ENCODE data around the gene ANKS4B. TPM values are rescaled to one million over a fixed set of nuclear protein-coding genes. Genes with fewer than 3 reads are reported as not detected.

The ANKS4B gene
- total RNA-seq, 1 donor from 2014 or later, result not detected

DNA sequence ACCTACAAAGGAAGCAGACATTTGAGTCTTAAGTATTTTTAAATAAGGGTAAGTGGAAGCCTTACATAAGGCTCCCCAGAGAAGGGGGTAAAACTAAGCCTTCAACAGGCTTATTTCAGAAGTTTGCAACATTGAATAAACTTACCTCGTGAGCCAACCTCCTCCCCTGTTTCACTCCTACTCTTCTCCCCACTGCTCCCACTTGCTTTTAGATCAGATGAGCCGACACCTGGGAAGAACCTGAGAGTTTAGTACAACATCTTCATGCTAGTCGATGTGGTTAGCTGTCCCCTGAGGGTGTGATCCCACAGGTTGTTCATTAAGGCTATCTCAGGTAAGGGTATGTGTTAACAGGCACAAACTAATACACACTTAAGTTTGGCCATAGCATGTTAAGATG is 35.9 kb upstream of the ANKS4B start:
- Histone ChIP-seq H3K79me2 (ENCODE audit: insufficient read depth, low read length) (no peaks in the 10 kb centered on the region), H3K4me3 (ENCODE audit: insufficient read depth, low read depth, low read length) (no peak overlapping the region), H3K27me3 (ENCODE audit: insufficient read depth, low read length) (peaks cover 32% of the 10 kb centered on the region), H4K20me1 (ENCODE audit: insufficient read depth, low read length) (no peaks in the 10 kb centered on the region), H3K4me2 (ENCODE audit: low read length) (no peak overlapping the region), H3K36me3 (ENCODE audit: insufficient read depth, low read length) (no peaks in the 10 kb centered on the region), H3K9ac (ENCODE audit: low read length) (no peak overlapping the region), H3K9me3 (ENCODE audit: insufficient read depth, low read depth, low read length) (no peaks in the 10 kb centered on the region), H3K4me1 (ENCODE audit: insufficient read depth, low read length) (no peaks in the 10 kb centered on the region), H2AFZ (ENCODE audit: low read depth, low read length) (no peak overlapping the region), H3K27ac (ENCODE audit: low read depth, low read length) (no peak overlapping the region)
- Mint-ChIP-seq H3K4me1 (ENCODE audit: low read depth, unreplicated experiment) (no peaks in the 10 kb centered on the region), H3K27me3 (ENCODE audit: low read depth, unreplicated experiment) (peaks cover 48% of the 10 kb centered on the region), H3K9me3 (ENCODE audit: unreplicated experiment) (peaks cover 2% of the 10 kb centered on the region), H3K27ac (ENCODE audit: unreplicated experiment) (no peak overlapping the region), H3K4me3 (ENCODE audit: unreplicated experiment) (no peak overlapping the region), H3K36me3 (ENCODE audit: low read depth, unreplicated experiment) (no peaks in the 10 kb centered on the region)
- DNase-seq (ENCODE audit: low read depth), result no peak
- no peak for FAIRE-seq
- no peak for TF ChIP-seq EZH2 (IDR thresholded peaks at IDR 0.05; ENCODE audit: insufficient read depth, low read length)
- TF ChIP-seq, protein P1, sequence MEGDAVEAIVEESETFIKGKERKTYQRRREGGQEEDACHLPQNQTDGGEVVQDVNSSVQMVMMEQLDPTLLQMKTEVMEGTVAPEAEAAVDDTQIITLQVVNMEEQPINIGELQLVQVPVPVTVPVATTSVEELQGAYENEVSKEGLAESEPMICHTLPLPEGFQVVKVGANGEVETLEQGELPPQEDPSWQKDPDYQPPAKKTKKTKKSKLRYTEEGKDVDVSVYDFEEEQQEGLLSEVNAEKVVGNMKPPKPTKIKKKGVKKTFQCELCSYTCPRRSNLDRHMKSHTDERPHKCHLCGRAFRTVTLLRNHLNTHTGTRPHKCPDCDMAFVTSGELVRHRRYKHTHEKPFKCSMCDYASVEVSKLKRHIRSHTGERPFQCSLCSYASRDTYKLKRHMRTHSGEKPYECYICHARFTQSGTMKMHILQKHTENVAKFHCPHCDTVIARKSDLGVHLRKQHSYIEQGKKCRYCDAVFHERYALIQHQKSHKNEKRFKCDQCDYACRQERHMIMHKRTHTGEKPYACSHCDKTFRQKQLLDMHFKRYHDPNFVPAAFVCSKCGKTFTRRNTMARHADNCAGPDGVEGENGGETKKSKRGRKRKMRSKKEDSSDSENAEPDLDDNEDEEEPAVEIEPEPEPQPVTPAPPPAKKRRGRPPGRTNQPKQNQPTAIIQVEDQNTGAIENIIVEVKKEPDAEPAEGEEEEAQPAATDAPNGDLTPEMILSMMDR (IDR thresholded peaks at IDR 0.05; ENCODE audit: insufficient read depth, low read depth, low read length), result no peak

DNA sequence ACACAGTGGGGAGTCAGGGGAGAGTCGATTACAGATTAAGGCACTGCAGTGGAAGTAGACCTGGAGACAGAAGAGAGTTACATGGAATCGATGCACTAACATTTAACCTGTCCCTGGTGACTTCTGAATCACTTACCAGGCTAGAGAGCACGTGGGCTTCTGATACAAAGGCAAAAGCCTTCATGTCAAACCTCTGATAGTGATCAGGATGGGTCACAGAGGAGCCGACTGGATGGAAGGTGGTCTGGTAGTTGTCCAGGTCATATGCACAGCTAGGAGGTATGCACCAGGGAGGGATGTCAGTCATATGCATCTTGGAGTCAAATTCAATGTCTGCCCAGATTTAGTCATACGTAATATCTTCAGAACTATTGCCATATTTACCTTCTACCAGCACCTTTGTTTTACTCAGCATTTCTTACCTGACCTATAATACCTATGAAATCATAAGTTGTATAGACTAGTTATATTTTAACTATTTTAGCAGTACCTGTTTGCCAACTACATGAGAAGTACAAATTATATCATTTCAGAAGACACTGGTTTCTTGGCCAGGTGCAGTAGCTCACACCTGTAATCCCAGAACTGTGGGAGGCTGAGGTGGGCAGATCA is 33.8 kb upstream of the ANKS4B start:
- no peaks in the 10 kb centered on the region for H3K4me1 ChIP-seq (ENCODE audit: insufficient read depth, low read length)
- H3K36me3 ChIP-seq (ENCODE audit: insufficient read depth, low read length), result no peaks in the 10 kb centered on the region
- H4K20me1 ChIP-seq (ENCODE audit: insufficient read depth, low read length), result no peaks in the 10 kb centered on the region
- Mint-ChIP-seq H3K4me3 (ENCODE audit: unreplicated experiment) (no peak overlapping the region), H3K27me3 (ENCODE audit: low read depth, unreplicated experiment) (peaks cover 48% of the 10 kb centered on the region), H3K27ac (ENCODE audit: unreplicated experiment) (no peak overlapping the region), H3K36me3 (ENCODE audit: low read depth, unreplicated experiment) (no peaks in the 10 kb centered on the region), H3K4me1 (ENCODE audit: low read depth, unreplicated experiment) (no peaks in the 10 kb centered on the region), H3K9me3 (ENCODE audit: unreplicated experiment) (no peaks in the 10 kb centered on the region)
- DNase-seq (ENCODE audit: low read depth), result no peak
- H3K4me2 ChIP-seq (ENCODE audit: low read length), result no peak overlapping the region
- no peak for FAIRE-seq
- H3K9me3 ChIP-seq (ENCODE audit: insufficient read depth, low read depth, low read length), result no peaks in the 10 kb centered on the region
- TF ChIP-seq, protein P1 (IDR thresholded peaks at IDR 0.05; ENCODE audit: insufficient read depth, low read depth, low read length), result no peak
- no peak for TF ChIP-seq EZH2 (IDR thresholded peaks at IDR 0.05; ENCODE audit: insufficient read depth, low read length)
- H3K79me2 ChIP-seq (ENCODE audit: insufficient read depth, low read length), result no peaks in the 10 kb centered on the region
- H3K9ac ChIP-seq (ENCODE audit: low read length), result no peak overlapping the region
- H3K4me3 ChIP-seq (ENCODE audit: insufficient read depth, low read depth, low read length), result no peak overlapping the region
- peaks cover 42% of the 10 kb centered on the region for H3K27me3 ChIP-seq (ENCODE audit: insufficient read depth, low read length)
- H3K27ac ChIP-seq (ENCODE audit: low read depth, low read length), result no peak overlapping the region
- no peak overlapping the region for H2AFZ ChIP-seq (ENCODE audit: low read depth, low read length)

DNA sequence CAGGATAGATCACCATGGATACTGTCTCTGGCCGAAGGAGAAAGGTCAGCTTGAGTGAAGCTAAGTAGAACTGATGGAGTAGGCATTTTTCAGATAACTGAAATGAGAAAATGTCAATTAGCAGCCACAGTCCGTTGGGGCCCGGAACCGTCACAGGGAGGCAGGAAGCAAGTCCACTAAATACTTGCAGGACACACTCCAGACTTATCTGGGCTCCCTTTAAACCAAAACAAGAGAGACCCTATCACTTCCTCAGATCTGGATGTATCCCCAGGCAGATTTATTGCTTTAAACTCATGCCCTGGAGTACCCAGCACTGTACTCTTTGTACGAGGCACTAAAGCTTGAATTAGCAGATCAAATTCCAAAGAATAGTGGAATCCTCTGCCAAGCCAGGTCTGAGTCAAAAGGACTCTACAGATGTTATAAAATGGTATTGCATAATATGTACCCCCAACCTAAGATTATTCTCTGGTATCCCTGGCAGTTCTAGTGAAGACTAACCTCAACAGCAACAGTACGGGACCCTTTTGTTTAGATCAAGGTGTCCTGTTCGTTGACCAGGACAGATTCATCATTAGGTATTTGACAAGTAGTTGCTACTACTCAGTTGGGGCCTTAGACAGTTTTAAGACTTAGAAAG is 30.2 kb upstream of the ANKS4B start:
- H3K27me3 ChIP-seq (ENCODE audit: insufficient read depth, low read length), result peaks cover 30% of the 10 kb centered on the region
- DNase-seq (ENCODE audit: low read depth), result no peak
- Mint-ChIP-seq H3K4me3 (ENCODE audit: unreplicated experiment) (no peak overlapping the region), H3K27ac (ENCODE audit: unreplicated experiment) (no peak overlapping the region), H3K9me3 (ENCODE audit: unreplicated experiment) (no peaks in the 10 kb centered on the region), H3K27me3 (ENCODE audit: low read depth, unreplicated experiment) (peaks cover 49% of the 10 kb centered on the region), H3K36me3 (ENCODE audit: low read depth, unreplicated experiment) (no peaks in the 10 kb centered on the region), H3K4me1 (ENCODE audit: low read depth, unreplicated experiment) (no peaks in the 10 kb centered on the region)
- H3K27ac ChIP-seq (ENCODE audit: low read depth, low read length), result no peak overlapping the region
- H3K79me2 ChIP-seq (ENCODE audit: insufficient read depth, low read length), result no peaks in the 10 kb centered on the region
- no peak overlapping the region for H3K9ac ChIP-seq (ENCODE audit: low read length)
- no peak overlapping the region for H2AFZ ChIP-seq (ENCODE audit: low read depth, low read length)
- H4K20me1 ChIP-seq (ENCODE audit: insufficient read depth, low read length), result no peaks in the 10 kb centered on the region
- H3K36me3 ChIP-seq (ENCODE audit: insufficient read depth, low read length), result no peaks in the 10 kb centered on the region
- no peak overlapping the region for H3K4me2 ChIP-seq (ENCODE audit: low read length)
- no peak overlapping the region for H3K4me3 ChIP-seq (ENCODE audit: insufficient read depth, low read depth, low read length)
- FAIRE-seq, result no peak
- H3K9me3 ChIP-seq (ENCODE audit: insufficient read depth, low read depth, low read length), result no peaks in the 10 kb centered on the region
- TF ChIP-seq, protein P1 (IDR thresholded peaks at IDR 0.05; ENCODE audit: insufficient read depth, low read depth, low read length), result no peak
- no peak for TF ChIP-seq EZH2 (IDR thresholded peaks at IDR 0.05; ENCODE audit: insufficient read depth, low read length)
- H3K4me1 ChIP-seq (ENCODE audit: insufficient read depth, low read length), result no peaks in the 10 kb centered on the region
